HPDE6-E6E7 (cell line): ENCODE results near the gene PMIS2.

Source experiments
- DNase-seq: peaks from one replicate; pipeline ENCODE4 v3.0.0; 2011; ENCODE audit warnings: missing footprints; ENCODE audit errors: extremely low spot score

PMIS2 gene

DNA sequence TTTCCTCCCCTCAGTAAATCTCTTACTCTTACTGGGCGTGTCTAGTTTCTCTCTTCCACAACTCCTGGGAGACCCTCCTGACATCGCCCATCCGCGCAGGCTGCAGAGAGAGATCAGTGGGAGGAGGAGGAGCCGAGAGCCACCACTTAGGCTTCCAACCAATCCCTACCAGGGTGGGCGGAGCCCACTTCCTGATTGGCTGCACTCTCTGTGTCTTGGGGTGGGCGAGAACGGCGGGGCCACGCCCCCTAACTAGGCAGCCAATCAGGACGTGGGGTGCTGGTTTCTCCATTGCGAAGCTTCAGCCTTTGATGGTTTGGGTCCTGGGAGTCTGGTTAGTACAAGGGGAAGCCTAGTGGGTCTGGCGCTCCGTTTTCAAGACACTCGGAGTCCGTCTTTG, at the start of gene PMIS2:
Gene PMIS2, plus strand, starts transcription at position 326 of the 400 bp plus-strand sequence. CDS start 87 bp downstream, outside the sequence.
- DNase-seq: no peak

DNA sequence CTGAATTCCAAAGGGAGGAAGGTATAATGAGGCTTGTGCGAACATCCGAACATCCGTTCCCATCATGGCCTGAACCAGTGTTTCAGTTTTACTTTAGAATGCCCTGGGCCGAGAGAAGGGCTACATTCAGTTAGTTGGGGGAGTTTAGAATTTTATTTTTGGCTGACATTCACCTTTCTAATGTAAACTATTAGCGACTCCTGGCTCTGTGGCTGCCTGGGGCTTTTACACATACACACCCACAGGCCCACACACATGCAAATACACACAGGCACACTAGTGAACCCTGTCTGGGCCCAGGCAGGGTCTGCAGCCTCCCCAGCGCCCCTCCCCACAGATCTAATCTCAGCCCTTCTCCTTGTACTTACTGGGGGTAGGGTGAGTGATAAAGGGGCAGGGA, 46.7 kb upstream of the PMIS2 start:
- no peak for DNase-seq

DNA sequence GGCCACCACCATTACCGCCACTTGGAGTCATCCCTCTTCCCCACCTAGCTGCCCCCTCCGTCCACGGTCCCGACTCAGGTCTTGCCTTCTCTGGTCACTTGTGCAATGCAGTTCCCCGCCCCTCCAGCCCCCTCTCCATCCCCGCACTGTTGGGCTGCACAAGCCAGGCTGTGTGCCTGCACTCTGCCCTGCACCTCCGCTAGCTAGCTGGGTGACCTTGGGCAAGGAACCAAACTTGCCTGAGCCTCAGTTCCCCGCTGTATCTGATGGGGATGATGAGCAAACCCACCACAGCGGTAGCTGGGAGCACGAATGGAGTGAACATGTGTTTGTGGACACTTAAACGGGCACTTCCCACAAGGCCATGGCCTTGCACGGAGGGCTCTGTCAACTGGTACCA, 46.1 kb upstream of the PMIS2 start:
- DNase-seq: no peak

DNA sequence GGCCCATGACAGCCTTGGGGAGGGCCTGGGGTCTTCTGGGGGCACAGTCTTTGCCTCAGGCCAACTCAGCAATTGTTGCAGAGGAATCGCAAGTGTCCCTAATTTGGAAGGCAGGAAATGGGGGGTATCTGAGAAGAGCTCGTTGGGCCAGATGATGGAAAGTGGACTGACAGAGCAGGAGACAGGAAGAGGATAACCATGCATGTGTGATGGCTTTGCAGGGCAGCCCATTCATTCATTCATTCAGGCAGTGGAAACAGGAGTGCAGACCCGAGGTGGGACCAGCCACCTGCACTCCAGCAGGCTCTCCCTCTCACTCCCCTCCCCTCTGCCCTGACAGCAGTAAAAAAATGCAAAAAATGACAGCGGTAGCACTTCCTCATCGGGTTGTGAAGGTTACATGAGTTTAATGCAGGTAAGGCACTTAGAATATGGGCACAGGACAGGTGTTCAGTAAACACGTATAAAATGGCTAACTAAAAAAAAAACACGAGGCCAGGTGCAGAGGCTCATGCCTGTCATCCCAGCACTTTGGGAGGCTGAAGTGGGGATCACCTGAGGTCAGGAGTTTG, 45.5 kb upstream of the PMIS2 start:
- DNase-seq: no peak

DNA sequence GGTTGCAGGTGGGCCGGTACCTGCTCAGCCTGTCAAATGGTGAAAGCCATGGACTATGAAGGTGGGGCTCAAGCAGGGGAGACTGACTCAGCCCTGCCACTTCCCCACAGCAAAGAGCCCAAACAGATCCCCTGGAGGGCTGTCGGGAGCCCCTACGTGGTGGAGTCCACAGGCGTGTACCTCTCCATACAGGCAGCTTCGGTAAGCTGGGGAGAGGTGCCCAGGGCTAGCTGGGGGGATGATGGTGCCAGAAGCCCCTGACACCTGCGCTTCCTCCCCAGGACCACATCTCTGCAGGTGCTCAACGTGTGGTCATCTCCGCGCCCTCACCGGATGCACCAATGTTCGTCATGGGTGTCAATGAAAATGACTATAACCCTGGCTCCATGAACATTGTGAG, 43.8 kb upstream of the PMIS2 start:
- no peak for DNase-seq

DNA sequence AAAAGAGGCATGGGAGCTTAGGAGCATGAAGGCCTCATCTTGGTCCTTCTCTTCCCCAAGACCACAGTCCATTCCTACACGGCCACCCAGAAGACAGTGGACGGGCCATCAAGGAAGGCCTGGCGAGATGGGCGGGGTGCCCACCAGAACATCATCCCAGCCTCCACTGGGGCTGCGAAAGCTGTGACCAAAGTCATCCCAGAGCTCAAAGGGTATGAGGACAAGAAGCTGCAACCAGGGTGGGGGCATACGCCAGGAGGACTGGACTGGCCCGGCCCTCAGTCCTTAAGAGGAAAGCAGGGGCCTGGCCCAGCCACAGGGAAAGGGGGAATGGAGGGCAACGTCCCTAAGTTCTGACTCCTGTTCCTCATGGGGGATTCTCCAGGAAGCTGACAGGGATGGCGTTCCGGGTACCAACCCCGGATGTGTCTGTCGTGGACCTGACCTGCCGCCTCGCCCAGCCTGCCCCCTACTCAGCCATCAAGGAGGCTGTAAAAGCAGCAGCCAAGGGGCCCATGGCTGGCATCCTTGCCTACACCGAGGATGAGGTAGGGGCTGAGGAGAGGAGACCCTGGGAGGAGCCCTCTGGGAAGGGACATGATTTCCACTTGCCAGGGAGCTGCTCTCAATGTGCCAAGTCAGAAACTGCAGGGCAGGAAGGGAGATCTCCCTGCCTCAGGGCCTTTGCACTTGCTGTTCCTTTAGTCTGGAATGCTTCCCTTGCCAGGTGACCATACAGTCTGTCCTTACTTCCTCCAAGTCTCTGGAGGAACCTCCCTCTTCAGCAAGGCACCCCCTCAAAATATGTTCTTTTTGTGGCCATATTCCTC, 42.5 kb upstream of the PMIS2 start:
- DNase-seq: no peak

DNA sequence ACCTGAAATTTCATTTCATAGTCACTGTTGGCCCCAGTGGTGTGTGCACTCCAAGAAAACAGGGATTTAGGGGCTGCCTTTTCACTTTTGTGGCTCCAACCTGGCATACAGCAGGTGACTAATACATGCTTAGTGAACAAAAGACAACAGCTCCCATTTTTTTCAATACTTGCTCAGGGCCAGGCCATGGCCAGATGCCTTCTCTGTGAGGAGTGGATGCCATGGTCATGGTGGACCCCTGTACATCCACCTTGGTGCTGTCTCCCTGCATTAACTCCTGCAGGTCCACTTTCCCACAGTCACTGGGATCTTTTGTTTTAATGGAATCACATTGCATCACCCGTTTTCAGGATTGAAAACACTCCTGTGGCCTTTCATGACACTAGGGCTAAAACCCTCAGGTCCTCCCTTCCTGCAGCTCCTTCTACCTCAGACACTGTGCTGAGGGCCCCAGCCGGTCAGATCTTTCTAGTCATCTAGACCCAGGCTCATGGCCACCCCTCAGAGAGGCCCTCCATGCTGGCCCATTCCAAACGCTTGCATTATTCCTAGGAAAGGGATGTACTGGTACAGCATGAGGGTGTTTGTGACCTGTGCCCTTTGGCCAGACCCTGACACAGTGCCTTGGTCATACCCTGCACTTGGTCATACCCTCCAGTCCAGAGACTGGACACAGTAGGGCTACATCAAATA, 41.7 kb upstream of the PMIS2 start:
- DNase-seq: no peak

DNA sequence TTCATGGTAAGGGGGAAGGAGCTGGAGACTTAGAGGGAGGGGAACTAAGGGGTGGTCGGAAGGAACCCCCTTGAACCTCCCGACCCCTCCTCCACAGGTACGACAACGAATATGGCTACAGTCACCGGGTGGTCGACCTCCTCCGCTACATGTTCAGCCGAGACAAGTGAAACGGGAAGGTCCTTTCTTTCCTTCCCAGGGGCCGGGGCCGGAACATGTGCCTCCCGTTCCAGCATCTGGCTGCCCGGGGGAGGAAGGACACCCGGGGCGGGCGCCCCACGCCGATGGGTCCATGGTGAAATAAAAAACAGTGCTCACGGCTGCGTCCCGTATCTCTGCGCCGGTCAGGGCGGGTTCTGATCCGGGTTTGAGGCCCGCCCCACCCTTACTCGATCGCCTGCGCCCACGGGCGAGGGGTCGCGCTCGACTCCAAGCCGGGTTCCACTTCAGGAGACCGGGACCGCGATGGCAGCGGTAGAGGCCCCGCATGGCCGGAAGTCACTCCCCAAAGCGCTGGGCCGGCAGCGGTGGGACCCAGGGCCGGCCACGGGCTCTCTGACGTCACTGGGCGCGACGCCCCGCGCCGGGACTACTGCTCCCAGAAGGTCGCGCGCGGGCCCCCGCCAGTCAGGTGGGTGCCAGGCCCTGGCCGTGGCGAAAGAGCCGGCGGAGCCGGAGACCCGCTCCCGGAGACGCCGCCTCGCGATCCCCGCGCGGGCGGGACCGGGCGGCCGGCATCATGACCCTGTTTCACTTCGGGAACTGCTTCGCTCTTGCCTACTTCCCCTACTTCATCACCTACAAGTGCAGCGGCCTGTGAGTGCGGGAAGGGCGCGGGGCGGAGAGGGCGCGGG, 40.7 kb upstream of the PMIS2 start, which contains the start of gene TMEM147:
Gene TMEM147, plus strand, starts transcription at position 626 of the 854 bp plus-strand sequence. Its CDS starts 114 bp downstream, at position 740.
- peak; percentile 95 for DNase-seq

DNA sequence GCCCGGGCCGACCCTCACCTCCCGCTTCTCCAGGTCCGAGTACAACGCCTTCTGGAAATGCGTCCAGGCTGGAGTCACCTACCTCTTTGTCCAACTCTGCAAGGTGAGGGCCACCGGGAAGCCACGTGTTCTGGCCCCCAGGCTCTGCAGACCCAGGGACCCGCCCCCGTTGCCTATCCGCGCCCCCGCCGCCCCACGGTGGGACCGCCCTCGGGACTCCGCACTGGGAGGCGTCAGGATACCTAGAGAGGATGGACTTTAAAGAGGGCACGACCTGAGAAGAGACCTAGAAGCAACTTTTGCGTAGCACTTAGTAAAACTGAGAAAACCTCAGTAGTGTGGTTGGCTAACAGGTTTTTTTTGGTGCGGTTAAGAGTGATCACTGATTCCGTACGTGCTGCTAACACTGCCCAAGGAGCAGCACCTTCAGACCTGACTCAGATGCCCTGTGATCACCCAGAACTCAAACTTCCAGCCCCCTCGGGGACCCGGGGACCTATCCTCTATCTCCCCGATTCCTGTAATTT, 40.1 kb upstream of the PMIS2 start:
- no peak for DNase-seq

DNA sequence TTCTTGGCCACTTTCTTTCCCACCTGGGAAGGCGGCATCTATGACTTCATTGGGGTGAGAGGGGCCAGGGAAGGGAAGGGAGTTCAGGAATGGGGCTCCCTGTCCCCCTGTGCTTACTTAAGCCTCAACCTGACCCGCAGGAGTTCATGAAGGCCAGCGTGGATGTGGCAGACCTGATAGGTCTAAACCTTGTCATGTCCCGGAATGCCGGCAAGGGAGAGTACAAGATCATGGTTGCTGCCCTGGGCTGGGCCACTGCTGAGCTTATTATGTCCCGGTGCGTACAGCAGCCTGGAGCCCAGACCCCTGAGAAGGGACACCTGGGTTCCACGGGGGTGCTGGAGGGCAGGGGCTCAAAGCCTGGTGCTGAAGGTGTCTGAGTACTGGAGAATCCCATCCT, 39.4 kb upstream of the PMIS2 start:
- DNase-seq: no peak

DNA sequence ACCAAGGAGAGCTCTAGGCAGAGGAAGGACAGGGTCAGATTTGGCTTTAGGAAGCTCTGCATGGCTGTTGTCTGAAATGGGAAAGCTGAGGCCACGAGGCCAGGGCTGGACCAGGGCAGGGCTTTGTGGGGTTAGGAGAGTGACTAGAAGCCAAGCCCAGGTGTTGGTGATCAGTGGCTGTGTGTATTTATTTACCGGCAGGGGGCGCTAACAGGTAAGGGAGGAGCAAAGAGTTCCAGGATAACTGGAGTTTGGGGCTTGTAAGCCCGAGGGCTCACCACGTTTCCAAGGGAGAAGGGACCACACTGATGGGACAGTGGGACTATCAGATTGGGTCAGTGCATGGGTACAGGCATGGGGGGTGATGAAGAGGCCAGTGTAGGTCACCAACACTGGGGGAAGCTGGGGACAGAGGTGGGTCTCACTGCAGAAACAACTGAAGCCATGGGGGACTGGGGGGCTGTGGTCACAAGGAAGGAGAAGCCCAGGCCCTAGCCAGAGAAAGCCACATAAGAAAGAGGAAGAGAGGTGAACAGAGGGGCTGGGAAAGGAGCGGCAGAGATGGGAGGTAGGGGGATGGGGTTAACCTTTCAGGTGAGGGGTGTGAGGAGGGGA, 36.7 kb upstream of the PMIS2 start:
- peak; percentile 59 for DNase-seq

DNA sequence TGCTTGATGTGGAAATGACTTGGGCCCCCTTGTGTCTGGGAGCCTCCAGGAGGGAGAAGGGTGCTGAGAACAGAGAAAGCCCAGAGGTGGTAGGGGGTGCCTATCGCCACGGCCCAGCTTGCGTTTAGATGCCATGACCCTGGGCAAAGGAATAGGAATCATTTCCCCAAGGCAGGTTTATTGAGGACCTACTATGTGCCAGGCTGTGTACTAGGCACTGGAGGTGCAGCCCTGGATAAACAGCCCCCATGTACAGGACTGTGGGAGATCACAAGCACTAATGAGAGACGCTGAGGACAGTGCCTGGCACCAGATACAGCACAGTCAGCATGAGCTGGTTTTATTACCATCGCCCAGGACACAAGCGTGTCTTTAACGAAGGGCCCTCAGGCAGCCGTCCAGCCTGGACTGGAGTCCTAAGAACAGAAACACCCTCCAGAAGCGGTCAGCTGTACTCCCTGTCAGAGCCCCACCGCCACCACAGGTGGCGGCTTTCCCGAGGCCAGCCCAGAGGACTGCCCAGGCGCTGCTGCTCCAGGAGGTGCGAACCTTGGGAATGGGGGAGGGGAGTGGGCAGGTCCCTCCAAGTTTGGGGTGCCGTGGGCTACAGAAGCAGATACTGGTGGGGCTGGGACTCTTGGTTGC, 36.0 kb upstream of the PMIS2 start:
- no peak for DNase-seq

DNA sequence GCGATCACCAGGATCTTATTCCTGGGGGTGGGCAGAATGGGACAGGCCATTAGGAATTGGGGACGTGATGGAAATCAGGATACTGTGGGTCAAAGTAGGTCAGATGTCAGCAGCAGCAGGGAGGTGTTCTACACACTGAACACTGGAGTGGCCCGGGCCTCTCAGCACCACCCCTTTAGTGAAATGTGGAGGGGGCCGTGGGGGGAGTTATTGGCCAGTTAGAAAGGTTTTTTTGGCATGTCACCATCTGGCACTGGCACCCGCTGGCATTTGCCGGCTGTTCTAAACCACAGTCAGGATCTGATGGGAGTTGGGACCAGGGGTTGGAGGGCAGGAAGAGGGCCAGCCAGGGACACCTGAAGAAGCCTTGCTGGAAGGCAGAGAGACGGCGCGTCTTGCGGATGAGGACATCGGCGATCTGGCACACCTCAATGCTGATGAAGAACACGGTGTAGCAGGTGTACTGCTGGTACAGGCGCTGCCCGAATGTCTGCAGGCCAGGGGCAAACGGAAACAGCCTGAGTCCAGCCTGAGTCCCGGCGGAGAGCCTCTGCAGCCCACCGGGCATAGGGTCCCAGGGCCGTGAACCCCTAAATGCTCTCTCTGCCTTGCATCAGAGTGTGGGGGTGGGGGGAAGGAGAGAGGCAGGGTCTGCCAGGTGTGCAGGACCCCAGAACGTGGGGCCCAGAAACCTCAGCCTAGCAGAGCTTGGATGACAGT, 34.7 kb upstream of the PMIS2 start:
- no peak for DNase-seq

DNA sequence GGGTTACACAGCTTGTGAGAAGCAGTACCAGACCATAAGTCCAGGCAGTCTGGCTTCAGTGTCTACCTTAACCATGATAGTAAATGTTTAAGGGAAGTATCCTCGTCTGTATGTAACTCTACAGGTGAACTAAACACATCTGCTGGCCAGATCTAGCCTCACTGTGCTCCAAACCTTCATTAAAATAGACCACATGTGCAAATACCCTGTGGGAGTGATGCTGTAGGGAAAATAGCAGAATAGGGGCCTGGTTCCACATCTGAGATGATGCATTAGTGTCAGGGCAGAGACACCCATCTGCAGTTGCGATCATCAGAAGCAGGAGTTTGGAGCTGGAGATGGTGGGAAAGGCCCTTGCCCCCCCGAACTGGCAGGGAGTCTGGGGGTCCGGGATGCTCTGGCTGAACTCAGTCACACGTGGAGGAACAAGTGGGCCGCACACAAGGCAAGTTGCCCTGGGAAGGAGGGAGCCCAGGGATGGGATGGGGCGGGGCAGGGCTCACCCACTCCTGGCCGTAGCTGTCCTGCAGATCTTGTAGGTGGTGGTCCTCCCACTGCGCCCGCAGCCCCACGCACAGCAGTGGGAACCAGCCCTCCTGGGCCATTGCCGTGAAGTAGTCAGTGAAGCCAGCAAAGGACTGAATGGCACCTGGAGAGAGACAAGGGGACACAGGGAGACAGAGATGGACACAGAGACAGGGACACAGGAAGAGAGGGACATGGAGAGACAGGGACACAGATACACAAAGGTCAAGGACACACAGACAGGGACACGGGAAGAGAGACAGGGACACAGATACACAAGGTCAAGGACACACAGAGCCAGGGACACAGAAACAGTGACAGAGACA, 33.2 kb upstream of the PMIS2 start:
- no peak for DNase-seq

DNA sequence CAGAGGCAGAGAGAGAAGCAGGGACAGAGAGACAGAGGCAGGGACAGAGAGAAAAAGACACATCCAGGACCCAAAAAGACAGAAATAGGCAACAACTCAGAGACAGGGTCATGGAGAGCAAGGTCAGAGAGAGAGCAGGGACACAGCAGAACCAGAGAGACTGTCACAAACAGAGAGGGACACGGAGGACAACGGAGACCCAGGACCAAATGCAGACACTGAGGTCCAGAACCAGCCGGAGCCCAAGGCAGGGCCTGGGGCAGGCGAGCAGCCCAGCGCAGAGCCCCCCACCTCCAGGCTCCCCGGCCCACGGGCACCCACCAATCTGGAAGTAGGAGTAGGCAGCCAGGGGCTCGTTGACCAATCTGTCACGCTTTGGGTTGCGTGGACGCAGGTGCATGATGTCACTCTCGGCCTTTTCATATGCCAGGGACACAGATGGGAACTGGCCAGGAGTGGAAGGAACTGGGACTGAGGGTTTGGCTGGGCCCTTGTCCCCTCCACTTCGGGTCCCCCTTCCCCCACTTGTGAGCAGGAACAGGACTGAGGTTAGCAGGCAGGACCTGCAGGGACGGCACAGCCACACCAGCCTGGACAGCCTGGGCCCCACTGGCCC, 32.5 kb upstream of the PMIS2 start:
- no peak for DNase-seq

DNA sequence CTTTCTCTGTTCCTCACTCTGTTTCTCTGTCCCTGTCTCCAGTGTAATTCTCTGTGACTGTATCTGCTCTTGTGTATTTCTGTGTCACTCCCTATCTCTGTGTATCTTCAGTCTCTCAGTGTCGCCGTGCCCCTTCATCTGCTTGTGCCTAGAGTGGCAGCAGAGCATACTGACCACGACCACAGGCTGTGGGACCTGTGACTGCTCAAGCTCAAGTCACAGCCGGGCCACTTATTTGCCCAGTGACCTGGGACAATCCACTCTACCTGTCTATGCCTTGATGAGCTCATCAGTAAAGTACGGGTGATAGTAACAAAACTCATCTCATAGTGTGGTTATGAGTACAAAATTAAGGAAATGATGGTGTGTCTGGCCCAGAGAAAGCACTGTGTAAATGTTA, 31.9 kb upstream of the PMIS2 start:
- no peak for DNase-seq

DNA sequence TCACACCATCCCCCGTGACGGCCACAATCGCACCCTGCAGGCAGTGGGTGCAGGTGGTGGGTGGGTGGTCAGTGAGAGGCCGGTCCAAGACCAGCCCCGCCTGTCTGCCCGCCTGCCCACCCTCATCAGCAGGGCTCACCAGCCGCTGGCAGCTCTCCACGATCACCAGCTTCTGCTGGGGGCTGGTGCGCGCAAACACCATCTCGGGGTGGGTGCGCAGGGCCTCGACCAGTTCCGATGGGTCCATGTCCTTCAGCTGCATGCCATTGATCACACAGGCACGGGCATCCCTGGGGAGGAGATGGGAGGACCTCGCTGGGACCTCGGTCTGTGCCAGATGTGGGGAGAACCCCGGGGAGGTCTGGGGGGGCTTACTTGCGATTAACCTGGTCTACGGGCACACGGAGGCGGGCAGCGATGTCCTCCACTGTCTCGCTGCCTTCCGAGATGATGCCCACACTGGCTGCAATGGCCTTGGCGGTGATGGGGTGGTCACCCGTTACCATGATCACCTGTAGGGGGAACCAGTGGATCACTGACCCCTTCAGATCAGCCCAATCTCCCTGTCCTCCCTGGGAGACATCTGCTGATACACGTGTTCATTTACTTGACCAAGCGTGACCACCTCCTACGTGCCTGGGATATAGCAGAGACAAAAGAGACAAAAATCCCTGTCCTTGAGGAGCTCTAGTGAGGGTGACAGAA, 30.5 kb upstream of the PMIS2 start:
- no peak for DNase-seq

DNA sequence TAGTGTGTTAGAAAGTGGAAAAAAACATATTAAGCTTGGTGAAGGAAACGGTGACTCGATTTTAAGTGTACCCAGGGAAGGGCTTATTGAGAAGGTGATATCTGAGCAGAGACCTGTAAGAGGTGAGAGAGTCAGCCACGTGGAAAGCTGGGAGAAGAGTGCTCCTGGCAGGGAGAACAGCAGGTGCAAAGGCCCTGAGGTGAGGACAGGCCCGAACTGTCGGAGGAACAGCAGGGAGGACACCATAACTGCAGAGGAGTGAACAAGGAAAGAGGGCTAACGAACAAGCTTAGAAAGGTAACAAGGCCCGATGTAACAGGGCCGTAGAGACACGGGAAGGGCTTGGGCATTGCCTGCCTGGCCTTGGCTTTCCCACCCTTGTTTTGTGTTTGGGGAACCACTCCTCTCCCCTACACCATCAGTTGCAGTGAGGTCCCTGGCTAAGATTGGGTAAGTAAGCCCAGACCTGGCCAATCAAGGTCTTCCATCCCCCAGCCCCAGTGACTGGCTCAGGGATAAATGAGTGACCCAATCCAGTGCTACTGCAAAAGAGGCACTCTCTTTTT, 29.9 kb upstream of the PMIS2 start:
- no peak for DNase-seq
